Activated CD8-positive, alpha-beta memory T cell treated with anti-CD3 and anti-CD28 coated beads for 4 hours (primary cell): Measurements from ENCODE around the gene ARMH3.

Source experiments
- DNase-seq, 2 donors: peaks; one replicate each; pipeline ENCODE4 v3.0.0-alpha.2; 2020; ENCODE audit warnings: low read depth in 2 of 2

Gene ARMH3

DNA sequence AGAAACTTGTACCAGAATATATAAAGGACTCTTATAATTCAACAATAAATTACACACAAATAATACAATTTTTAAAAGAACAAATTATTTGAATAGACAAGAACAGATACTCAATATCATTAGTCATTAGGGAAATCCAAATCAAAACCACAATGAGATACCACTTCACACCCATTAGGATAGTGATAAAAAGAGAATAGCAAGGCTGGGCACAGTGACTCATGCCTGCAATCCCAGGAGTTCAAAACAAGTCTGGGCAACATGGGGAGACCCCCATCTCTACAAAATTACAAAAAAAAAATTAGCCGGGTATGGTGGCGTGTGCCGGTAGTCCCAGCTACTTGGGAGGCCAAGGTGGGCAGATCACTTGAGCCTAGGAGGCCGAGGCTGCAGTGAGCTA, 160.2 kb downstream of the ARMH3 start:
- no peak for DNase-seq

DNA sequence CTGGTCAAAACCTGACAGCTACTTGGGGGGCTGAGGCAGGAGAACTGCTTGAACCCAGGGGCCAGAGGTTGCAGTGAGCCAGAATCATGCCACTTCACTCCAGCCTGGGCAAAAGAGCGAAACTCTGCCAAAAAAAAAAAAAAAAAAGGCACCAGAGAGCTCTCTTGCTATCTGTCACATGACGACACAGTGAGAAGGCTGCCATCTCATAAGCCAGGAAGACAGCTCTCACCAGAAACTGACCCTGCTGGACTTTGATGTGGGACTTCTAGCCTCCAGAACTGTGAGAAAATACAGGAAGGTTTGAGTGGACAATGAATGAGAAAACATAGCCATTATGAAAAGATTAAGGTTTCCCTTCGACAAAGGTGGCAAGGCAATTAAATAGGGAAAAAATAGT, 161.2 kb downstream of the ARMH3 start:
- no peak for DNase-seq

DNA sequence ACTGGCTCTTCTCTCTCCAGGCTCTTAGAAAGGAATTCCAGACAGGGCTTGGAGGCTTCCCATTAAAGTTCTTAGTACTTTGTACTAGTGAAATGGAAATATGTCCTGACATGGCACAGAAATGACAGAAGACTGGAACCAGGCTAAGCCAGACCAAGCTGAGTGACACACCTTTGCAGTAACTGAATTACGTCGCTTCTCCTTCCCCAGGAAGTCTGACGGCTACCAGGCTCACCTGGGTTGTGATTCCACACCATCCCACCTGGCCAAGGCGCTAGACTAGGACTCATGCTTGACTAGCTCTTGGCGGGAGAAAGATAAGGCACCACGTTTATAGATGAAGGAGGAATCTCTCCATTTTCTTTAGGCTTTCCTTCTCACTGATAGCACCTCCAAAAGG, 161.7 kb downstream of the ARMH3 start:
- no peak for DNase-seq

DNA sequence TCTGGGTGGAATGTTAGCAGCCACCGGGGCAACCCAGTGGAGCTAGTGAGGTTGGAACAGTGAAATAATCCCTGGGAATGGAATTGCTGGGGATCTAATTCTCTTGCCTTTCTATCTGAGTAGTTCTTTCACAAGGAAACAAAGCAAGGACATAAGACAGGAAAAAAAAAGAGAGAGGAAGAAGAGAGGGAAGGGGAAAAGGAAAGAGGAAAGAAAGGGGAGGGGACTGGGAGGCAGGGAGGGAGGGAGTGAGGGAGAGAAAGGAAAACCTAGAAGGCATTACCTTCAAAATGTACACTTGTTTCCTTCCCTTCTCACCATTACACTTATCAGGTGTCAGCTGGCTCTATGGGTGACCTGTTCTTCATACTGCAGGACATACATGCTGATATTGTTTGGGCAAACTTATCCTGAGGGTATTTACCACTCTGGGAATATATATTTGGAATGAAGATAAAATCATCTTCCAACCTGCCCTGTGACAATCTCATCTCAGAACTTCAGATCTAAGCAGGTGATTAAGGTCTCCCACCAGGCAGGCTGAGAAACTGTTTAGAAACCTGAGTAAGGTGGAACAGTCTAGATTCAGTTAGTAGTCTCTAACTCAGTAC, 162.4 kb downstream of the ARMH3 start:
- DNase-seq: no peak

DNA sequence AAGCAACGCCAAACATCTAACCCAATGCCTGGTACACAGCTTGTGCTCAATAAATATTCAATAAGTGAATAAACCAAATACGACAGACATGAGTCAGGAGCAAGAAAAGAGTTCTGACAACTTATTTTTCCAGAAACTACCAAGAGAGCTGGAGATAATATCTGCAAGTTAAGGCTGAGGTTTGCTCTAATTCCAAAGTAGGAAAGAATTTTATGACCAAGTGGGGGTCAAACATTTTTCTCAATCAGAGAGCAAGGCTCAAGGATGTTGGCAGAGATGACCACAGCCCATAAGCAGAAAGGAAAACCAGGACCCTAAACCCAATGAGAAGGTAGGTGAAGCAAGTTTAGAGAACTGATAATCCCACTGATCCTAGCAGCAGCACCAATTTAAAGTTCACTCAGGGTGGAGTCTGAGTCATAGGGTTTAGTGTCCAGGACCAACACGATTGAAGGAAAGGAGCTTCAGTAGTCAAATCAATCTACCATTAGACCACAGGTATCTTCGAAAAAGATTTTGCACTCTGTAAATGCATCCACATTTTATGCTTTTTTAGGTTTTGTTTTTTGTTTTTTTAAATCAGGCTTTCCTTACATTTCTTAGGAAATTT, 163.1 kb downstream of the ARMH3 start:
- no peak for DNase-seq

DNA sequence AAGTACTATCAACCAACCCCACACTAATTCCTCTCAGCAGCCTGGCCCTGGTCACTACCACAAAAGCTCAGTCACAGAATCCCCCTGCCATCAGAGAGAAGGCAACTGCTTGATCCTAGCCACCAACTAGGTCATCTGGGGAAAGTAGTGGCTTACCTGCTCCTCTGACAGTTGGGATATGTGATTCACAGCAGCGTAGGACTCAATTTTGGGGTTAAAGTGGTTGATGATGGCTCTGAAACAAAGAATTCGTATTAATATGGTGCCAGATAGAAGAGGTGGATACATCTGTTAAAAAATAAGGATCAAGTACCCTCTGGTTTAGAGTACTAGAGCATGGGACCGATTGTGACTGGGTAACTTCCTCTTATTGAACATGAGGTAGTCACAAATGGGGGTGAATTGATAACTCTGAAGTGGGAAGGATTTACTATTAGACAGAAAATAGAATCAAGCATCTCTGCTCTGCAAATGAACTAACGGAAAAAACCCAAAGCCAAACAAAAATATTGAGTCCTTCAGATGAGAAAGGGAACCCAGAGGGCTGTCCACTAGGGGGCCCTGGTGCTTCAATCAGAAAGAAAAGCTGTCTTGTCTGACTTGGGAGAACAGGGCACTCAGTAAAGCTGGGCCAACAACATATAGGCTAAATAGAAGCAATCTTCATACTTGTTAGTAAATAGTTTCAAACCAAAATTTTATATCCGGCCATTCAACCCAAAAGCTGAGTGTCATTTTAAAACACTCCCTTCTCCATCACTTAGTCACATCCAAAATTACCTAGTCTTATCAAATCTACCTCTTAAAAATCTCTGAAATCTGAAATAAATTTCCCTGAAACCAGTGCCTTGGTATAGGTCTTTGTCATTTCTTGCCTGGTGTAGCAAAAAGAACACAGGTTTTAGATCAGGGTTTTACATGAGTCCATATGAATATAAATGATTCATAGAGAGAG, 166.4 kb downstream of the ARMH3 start:
- peak; percentile 20 to 34 for DNase-seq

DNA sequence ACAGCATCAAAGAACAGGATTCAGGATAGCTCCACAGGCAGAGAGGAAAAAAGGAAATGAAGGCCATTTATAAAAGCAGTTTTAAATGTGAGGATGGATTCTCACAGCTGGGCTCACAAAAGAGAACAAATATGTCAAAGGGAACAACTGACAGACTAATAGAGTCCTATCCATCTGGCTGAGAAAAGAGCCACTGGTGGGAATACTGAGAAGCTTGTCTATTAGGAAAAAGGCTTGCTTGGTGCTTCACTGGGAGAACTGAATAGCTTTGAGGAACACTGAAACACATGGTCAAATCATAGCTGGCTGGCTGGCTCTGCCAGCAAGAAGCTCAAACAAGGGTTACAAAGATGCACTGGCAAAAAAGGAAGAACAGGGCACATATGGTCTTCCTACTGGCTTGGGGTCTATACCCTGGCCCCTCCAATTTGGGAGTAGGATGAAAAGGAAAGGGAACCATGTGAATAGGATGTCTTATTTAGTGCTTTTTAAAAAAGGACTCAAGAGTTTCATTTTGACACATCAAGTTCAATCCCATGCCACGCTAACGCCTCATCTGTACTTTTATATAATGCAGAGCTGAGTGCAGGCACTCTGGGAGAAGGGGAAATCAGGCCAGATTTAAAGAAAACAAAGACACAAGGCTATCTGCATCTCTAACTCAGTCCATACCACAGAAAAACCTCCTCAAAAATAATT, 167.6 kb downstream of the ARMH3 start:
- DNase-seq: no peak

DNA sequence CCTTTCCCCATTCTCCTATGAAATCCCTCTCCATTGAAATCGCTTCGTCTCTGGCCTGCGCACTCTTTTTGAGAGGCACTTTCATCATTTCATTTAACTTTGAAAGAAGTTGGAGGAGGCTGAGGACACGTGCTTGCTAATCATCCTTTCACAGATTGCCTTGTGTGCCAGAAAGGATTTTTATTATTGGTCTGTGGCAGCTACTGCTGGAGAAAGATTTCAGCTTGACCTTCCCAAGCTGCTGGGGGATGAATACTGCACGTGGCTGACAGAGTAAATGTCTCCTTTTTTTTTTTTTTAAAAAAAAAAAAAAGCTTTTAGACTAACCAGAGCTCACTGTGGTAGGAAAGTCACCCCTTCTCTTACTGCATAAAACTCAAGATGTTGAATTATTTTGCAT, 168.2 kb downstream of the ARMH3 start:
- no peak for DNase-seq

DNA sequence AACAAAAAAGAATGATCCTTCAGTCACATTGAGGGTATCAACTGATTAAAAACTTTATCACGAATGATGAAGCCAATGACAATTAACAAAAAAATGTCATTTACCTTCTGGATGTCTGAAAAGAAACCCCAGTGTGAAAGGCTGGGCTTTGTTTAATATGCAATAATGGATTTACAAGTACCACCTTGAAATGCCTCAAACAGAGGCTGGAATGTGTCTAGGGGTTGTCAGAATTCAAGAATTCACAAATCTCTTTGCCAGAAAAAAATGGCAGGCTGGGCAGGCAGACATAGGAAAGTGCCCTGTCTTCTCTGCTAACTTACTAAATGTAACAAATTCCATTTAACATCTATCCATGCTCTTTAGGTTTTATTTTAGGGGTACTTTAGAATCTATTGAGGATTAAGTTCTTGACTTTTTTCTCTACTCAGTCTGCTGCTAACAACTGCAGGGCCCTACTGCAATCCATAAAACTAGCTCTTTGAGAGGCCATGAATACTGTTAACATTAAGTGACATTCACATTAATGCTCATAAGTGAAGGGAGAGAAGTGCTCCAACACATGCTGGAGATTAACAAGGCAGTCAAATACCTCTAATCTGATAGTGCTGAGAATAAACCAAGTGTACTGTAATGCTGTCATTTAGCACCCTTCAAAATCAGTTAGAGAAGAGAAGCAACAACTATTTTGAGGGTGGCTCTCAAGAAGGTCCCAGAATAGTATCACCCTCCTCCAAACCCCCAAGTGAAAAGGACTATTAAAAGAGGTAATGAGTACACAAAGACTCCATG, 169.3 kb downstream of the ARMH3 start:
- no peak for DNase-seq

DNA sequence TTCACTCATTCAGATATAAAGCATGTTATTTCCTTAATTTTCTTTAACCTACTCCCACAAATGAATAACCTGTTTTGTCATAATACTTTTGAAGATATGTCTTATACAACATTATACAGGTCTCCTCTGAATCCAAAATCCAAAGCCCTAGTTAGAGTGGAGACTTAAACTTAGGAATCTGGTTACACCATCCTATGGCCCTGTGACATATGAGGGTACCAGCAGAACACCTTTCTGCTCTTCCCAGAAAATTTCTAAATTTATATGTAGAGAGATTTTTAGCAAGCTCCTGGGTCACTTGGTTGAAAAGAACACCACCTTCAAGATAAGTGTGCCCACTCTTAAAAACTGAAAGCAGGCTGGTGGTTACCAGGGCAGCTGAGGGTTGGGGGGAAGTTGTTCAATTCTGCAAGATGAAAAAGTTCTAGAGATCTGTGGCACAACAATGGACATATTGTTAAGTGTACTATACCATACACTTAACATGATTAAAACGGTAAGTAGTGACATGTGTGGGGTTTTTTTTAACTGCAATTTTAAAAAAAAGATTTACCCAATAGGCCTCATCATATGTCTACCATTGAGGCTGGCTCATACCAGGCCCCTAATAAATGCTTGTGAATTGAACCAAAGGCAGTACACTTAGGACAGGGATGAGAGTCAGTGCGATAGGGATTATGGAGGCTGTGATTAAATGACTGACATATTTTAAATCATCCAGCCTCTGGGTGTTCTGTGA, 174.8 kb downstream of the ARMH3 start:
- no peak for DNase-seq

DNA sequence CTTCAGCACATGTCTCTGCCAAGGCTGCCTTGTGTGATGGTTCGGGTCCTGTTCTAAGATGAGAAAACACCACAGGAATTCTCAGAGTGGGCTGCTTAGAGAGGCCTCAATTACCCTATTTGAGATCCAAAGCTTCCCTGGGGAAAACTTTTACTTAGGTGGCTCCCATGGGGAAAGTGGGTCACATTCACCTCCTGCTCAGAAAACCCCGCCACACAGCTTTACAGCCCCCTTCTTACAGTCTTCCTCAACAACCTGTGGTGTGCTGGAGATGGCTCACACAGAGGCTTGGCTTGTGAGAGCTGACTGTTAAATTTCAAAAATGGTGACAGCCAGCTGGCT, 175.8 kb downstream of the ARMH3 start:
- no peak for DNase-seq

DNA sequence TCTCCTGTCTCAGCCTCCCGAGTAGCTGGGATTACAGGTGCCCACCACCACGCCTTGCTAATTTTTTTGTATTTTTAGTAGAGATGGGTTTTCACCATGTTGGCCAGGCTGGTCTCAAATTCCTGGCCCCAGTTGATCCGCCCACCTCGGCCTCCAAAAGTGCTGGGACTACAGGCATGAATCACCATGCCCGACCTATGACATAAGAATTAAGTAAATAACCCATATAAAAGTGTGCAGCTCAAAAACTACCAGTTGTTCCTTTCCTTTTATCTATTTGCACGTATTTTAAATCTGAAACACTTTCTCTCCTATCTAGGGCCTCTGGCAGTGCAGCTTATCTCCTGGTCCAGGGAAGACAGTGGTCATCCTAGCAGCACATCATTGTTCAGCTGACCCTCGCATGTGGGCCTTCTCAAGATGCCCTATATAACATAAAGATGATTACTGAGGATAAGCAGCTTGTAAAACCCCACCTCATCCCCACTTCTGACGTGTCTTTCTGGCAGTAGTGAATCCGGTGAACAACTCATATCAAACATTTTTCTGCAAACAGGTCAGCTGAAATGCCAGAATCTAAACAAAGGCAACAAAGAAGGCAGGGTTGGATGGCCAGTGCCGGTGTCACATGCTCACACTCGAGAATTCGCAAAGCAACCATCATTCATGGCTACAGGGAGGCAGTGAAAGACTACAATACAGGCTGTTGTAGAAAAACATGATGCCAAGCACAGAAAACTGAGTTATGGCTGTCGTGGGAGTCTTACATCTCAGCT, 176.3 kb downstream of the ARMH3 start:
- no peak for DNase-seq

DNA sequence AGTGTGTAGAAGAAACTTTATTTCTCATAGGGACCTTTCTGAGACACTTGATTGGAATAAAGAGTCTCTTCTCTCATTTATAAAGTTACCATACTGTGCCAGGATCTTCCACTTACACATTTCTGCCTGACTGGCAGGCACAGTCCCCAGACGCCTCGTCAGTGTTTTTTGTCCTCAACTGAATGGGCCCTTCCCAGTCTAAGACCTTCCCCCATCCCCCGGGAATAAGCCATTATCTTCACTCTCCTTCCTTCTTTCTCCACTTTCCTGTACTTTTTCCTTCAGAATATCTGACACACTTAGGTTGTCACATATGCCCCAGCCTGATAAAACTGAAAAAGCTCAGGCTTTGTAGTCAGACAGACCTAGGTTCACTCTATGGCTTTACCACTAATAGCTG, 177.1 kb downstream of the ARMH3 start:
- no peak for DNase-seq

DNA sequence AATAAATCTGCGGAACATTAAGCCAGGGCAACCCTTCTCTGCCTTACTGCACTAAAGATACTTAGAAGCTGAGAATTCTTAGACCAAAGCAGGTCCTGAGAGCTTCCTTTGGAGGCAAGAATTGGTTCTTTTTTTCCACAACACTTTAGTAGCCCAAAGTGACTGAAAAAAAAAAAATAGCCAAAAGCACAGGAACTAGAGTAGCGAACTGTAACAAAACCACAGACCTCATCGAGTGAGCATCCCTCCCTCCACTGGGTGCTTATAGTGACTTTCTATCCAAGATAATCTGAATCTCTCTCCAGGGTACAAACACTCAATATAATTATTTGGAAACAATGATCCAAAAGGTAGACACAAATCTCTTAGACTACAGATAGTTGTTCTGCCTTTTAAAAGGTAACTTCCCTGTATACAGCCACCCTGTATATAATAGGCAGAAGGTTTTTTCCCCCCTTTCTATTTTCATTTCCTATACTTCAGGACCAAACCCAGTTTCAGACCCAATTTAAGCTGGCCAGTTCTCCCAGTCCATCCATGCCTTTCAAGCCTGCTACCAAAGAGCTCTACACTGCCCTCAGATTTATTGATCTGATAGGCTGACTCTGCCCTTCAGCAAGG, 180.8 kb downstream of the ARMH3 start:
- DNase-seq: no peak

DNA sequence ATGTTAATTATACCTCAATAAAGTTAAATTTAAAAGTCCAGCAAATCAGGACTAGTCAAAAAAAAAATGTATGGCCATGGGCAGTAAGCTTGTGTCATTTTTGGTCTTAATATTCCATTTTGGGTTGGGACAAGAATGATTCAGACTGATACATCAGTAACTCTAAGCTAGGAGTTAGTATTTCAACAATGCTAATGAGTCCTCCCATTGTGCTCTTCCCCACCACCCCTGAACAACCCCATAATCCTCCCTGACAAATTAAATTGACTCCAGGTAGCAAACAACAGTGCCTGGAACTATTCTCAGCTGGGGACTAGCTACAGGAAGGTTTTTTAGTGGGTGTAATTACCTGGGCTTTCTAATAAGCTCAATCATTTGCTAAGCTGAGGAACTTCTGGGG, 181.7 kb downstream of the ARMH3 start:
- DNase-seq: no peak

DNA sequence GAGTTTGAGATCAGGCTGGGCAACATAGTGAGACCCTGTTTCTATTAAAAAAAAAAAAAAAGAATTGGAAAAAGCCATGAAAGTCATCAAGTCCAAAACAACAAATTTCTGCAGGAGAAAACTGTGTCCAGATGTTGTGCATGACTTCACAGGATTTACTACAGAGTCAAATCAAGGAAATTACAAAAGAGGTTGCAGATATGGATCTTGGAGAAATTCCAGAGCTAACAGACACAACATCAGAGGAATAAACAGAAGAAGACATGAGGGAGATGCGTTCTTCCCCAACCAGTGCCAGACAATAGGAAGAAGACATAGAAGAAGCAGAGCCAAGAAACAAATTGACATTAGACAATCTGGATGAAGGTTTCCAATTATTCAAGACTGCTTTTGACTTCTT, 188.0 kb downstream of the ARMH3 start:
- no peak for DNase-seq

DNA sequence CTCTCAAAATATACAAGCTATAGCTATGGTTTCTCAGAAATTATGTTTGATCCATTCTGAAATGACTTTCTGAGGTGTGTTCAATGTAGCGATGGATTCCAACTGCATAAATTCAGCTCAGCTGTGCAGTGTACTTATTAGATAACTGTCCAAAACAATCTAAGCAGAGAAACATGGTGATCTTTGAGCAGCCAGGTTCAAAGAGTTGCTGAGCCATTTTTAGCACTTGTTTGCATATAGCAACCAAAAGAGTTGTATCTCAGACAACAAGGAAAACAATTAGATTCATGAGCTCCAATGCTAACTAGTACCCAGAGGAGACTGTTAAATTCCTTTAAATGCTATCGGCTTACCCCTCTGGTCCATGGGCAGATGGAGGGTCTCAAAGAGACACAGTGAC, 196.4 kb downstream of the ARMH3 start:
- DNase-seq: no peak

DNA sequence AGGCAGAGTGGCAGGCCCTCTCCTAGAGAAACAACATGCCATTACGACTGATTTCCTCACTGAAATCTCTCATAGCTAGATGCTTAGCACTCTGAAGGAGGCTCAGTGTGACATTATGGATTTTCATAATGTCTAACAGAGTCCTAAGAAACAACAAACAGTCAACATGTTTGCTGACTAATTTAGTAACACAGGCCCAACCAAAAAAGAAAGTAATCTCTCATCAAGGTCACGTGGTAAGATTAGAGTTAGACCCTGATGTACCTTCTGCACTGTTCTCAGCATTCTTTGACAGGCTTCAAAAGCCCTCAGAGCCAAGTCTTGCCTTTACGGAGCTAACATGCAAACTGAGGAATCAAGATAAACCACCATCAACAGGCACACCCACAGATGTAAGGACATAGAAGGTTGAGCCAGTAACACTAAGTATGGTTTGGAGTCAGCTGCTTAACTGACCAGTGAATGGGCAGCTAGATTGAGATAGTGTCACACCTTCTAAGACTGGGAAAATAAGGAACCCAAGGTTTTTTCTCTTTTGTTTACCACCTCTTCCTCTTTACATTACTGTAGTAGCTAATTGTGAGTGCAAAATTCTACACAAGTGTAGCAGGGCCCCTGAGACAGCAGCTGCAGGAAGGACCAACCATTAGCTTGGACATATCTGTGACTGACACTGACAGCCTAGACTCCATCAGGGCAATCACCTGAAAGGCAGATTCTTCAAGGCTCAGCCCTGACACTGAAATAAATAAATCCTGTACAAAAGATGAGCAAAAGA, 197.1 kb downstream of the ARMH3 start:
- DNase-seq: no peak
